CD4-positive, alpha-beta T cell treated with Interleukin-4 for 1 hour (primary cell): ENCODE measurements around the gene SLC3A2.
A peak's percentile ranks its signal among the peaks of the same experiment; 100 is the strongest.
"Not testable (repeated sequence)": the region's sequence is repeated elsewhere in the genome, so short reads cannot be mapped to it uniquely, and the experiment has no call there.

Experiments
- DNase-seq, 2 donors: peaks; one replicate each; pipeline ENCODE4 v3.0.0-alpha.2; 2020 to 2022

The SLC3A2 gene

GRCh38 chr11:62880803-62881578 is at the start of gene SLC3A2:
SLC3A2 (plus strand) TSS chr11:62880896; CDS start chr11:62881024, 128 bp downstream.
- DNase-seq: peak; percentile 85 to 86

- DNase-seq: peak in 1 of 2 donors; percentile 14
These were observed 49.7 kb upstream of the SLC3A2 start for GRCh38 chr11:62830904-62831519.

GRCh38 chr11:62831520-62832335 is 49.0 kb upstream of the SLC3A2 start, which contains the start of gene STX5:
STX5 (minus strand) TSS chr11:62832051; CDS start chr11:62831243, 808 bp downstream.
- peak; percentile 99 for DNase-seq

GRCh38 chr11:62832336-62833234 is 48.1 kb upstream of the SLC3A2 start, which contains the start of gene TEX54:
TEX54 (minus strand) TSS chr11:62832841.
- no peak for DNase-seq

- no peak for DNase-seq
These were observed 45.4 kb upstream of the SLC3A2 start for GRCh38 chr11:62835336-62835735.

- DNase-seq: peak; percentile 95
These were observed 41.4 kb upstream of the SLC3A2 start, which contains the start of gene WDR74 for GRCh38 chr11:62839050-62839945. WDR74 (minus strand) TSS chr11:62839590; CDS start chr11:62839570, 20 bp downstream.

GRCh38 chr11:62840721-62841360 is 39.9 kb upstream of the SLC3A2 start:
- DNase-seq: peak; percentile 88

- DNase-seq: peak; percentile 94 to 95
These were observed 39.1 kb upstream of the SLC3A2 start for GRCh38 chr11:62841361-62842170.

- peak; percentile 38 to 44 for DNase-seq
These were observed 38.4 kb upstream of the SLC3A2 start for GRCh38 chr11:62842171-62842741.

- DNase-seq: not testable (repeated sequence)
These were observed 37.8 kb upstream of the SLC3A2 start for GRCh38 chr11:62842891-62843290.

- DNase-seq: no peak
These were observed 37.2 kb upstream of the SLC3A2 start for GRCh38 chr11:62843466-62843865.

- no peak for DNase-seq
These were observed 36.5 kb upstream of the SLC3A2 start for GRCh38 chr11:62844154-62844553.

GRCh38 chr11:62846177-62846576 is 34.5 kb upstream of the SLC3A2 start:
- no peak for DNase-seq

GRCh38 chr11:62847767-62848314 is 32.9 kb upstream of the SLC3A2 start:
- no peak for DNase-seq

GRCh38 chr11:62850911-62851806 is 29.5 kb upstream of the SLC3A2 start:
- peak in 1 of 2 donors; percentile 26 for DNase-seq

- DNase-seq: peak in 1 of 2 donors; percentile 24
These were observed 28.7 kb upstream of the SLC3A2 start for GRCh38 chr11:62851807-62852522.
